GM12872 (cell line): ENCODE data around the gene STAC2.

Experiments
- CTCF ChIP-seq: IDR thresholded peaks from 3 replicates; pipeline ENCODE4 v1.5.1; 2011; ENCODE audit warnings: low read depth, mild to moderate bottlenecking, low read length, moderate library complexity; ENCODE audit not compliant: insufficient read depth

STAC2 gene

GRCh38 chr17:39164675-39165143 is 61.0 kb downstream of the STAC2 start:
- peak; percentile 93 for TF ChIP-seq CTCF

- no peak for TF ChIP-seq CTCF
Observed at GRCh38 chr17:39161962-39162361, 63.8 kb downstream of the STAC2 start.
